HG03439 (cell line): ENCODE results near the gene KHDC1L.
"Not testable (repeated sequence)": the region's sequence is repeated elsewhere in the genome, so short reads cannot be mapped to it uniquely, and the experiment has no call there.

Experiments
- ATAC-seq: cut with Tn5 transposase; IDR thresholded peaks from one replicate; pipeline ENCODE4 v1.9.1; 2021; ENCODE audit warnings: mild to moderate bottlenecking, moderate library complexity; ENCODE audit not compliant: unreplicated experiment

The KHDC1L gene

DNA sequence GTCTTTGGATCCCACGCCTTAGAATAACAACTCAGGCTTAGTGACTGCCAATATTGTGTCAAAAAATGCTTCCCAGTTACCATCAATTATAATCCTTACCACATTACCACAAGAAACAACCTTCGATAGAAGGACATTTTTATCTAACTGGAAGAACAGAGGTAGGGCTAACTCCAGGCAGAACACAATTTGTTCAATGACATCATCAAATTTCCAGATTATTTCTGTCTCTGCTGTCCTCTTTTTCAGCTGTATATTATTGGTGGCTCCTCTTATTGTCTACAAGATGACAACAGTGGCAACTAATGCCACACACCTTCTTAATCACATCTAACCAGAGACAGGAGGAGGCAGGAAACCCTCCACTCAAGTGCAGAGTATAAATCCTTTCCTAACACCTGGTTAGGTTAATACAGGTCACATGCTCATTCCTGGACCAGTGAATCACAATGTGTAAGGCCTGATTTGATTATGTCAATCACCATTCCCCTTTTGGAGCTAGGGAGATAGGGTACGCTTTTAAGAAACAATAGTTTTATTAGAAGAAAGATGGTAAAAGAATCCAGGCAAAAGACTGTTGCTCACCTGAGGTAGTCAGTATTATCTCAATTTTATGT, 18.0 kb downstream of the KHDC1L start:
- no peak for ATAC-seq

- no peak for ATAC-seq
These were observed 21.0 kb downstream of the KHDC1L start for GRCh38 chr6:73204252-73204651.

- ATAC-seq, result no peak
These were observed 22.2 kb downstream of the KHDC1L start for GRCh38 chr6:73203098-73203497.

DNA sequence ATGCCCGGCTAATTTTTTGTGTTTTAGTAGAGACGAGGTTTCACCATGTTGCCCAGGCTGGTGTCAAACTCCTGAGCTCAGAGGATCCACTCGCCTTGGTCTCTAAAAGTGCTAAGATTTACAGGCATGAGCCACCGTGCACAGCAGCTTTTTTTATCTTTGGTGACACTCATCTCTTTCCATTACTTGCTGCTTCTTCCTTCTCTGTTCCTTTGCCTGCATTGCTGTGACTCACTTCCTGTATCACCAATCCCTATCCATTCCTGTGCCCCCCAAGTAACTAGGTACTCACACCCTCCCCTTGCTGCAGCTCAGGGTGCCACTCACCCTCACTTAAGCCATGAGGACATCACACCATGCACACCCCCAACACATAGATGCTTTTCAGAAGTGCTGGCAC, 24.6 kb downstream of the KHDC1L start:
- no peak for ATAC-seq

DNA sequence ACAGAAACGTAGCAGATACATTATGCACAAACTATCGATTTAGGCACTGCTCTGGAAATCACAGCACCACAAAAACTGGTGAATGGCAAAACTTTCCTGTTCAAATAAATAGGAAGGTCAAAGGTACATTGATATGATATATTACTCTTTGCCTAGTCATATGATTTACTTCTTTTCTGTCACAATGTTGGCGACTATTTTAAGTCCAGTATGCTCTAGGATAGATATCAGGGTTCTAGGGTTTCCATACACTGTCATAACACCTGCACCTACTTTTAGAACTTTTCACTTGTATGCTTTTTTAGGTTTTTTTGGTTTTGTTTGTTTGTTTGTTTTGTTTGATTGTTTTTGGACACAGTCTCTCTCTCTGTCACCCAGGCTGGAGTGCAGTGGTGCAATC, 25.0 kb downstream of the KHDC1L start:
- no peak for ATAC-seq

- ATAC-seq, result no peak
These were observed 30.6 kb downstream of the KHDC1L start for GRCh38 chr6:73194744-73195143.

- ATAC-seq, result not testable (repeated sequence)
These were observed 32.0 kb downstream of the KHDC1L start for GRCh38 chr6:73193302-73193701.

DNA sequence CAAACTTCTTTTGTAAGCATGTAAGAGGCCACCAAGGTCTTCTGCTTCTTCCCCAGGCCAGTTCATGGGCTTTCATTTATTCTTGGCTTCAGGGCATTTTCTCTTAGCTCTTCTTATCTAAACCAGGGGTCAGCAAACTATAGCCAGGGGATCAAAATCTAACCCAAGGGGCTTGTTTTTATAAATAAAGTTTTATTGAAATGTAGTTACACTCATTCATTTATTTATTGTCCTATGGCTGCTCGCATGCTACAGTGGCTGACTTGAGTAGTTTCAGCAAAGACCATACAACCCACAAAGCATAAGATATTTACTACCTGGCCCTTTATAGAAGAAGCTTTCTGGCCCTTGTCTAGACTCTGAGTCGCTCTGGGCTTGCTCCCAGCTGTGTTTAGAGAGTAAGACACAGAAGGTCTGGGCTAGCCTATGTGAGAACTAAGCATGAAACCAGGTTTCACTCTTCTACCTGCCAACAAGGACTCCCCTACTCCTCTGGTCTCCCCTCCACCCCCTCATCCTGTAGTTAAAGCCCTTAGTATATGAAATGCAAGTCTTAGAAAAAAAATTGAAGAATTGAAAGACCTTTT, 43.2 kb downstream of the KHDC1L start:
- peak; percentile 42 for ATAC-seq

- ATAC-seq, result peak; percentile 85
These were observed 44.3 kb downstream of the KHDC1L start for GRCh38 chr6:73180763-73181619.

- ATAC-seq, result no peak
These were observed 45.1 kb downstream of the KHDC1L start for GRCh38 chr6:73180076-73180738.

DNA sequence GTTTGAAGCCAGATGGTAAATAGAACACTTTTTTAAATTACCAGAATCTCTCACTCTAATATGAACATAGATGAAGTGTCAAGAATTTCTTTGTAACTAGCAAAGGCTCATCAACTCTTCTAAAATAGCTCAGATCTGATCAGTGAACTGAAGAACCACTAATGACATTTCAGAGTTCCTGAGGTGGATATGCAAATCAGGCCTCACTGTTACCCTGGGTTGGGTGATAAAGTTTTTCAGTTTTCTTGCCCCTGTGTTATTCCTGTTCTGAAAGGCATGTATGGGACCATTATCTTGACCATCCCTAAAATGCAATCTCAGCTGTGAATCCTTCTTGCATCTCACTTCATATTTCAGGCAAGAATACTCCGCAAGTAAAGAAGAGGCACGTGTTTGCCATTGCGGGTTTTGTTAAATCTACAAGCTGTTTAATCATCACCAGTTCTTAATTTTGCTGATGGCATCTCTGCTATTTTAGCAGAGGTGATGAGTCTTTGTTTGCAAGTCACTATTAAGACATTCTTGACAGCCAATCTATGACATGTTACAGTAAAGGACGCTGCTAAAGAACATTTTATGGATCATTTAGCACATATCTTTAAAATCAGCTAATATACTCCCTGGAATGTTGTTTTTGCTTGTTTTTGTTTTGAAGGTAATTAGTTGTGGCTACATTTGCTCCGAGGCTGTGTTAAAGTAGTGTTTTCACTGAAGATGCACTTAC, 47.9 kb downstream of the KHDC1L start:
- peak; percentile 60 for ATAC-seq

- ATAC-seq, result no peak
These were observed 49.2 kb downstream of the KHDC1L start for GRCh38 chr6:73176057-73176456.

DNA sequence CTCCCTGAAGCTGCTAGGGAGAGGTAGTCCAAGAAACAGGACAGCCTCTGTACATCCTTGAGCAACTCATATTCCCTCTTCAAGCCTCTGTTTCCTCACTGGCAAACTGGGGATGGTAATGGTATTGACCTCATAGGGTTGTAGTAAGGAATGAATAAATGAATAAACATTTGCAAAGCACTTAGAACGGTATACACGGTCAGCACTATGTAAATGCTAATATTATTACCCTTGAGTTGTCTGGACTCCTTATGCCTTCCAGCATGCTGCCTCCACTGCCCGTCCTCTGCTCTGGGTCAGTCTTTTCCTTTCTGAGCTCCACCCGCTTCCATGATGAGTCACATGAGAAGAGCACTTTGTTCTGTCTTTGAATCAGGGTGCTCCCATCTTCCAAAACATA, 50.6 kb downstream of the KHDC1L start:
- ATAC-seq, result no peak
